CD4-positive, alpha-beta T cell treated with Interleukin-15 for 1 hour (primary cell): ENCODE data around the gene PTX4.

ENCODE experiments used
- DNase-seq: peaks from one replicate; pipeline ENCODE4 v3.0.0-alpha.2; 2020

Gene PTX4

DNA sequence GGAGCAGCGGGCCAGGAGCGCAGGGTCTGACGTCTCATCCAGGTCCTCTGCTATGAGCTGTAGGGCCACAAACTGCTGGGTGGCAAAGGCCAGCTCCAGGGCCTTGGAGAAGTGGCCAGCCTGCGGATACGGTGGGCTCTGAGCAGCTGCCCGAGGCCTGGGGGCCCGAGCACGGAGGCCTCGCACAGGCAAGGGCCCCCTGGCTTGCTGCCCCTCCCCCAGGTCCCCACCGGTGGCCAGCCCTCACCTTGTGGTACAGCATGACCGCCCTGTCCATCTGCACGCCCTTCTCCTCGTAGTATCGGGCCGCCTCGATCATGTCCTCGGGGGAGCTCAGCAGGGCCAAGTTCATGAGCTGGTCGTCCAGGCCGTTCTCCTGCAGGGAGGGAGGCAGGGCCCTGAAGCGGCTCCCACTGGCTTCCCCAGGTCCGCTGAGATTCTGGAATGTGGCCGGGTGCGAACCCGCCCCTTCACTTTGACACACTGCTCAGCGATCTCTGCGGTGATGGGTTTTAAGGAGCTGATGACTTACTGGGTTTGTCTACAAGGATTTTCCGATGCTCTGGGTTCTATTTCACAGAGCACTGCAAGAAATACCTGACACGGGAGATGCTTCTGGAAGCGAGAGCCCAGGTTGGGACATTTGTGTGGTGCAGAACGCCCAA lies 35.0 kb upstream of the PTX4 start:
- DNase-seq, result no peak

DNA sequence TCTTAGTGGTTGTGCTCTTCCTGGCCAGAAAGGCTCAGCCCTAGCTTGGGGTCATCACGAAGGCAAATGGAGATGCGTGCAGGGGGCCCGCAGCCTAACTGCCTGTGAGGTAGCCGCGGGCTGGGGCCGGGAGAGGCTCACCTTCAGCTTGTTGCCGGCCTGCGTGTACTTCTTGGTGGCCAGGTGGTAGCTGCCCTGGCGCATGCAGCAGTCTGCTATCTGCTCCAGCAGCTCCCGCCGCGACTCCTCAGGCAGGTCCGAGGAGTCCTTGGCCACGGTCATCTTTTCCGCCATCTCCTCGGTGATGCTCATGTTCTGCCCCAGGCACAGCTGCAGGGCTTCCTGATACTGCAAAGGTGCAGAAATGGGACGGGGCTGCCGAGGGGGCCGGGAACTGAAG lies 31.7 kb upstream of the PTX4 start:
- DNase-seq, result no peak

DNA sequence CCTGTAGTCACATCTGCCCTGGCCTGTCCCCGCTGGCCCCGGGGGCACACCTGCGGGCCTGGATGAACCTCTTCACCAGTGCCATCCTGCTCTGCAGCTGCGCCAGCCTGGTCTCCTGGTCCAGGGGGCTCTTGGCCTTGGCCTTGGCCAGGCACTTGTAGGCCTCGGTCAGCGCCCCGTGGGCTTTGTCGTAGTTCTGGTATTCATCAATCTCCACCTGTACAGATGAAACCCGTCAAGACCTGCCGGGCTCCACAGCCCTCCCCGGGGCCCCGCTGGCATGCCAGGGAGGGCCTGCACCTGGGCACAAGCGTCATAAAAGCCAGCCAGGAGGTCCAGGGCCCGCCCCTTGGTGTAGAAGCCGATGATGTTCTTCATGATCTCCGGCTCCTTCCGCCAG lies 31.1 kb upstream of the PTX4 start:
- DNase-seq, result no peak

DNA sequence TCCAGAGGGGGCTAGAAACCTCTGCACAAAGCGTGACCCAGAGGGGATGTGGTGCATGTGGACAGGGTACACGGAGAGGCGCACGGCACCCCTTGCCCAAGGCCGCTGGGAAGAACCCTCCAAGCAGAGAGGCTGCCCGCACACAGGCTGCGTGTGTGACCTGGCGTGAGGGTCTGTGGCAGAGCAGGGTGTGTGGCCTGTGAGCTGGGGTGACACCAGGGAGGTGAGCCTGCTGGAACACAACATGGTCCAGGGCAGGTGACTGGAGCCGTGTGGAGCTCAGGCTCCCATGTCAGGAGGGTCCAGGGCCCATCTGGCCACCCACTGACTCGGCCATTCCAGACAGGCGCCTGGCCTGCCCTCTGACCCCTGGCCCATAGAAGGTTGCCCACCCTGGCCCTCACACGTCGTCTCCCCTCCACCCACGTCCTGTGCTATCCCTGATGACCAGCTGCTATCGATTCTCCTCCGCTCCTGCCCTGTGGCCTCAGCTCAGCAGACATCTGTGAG lies 29.9 kb upstream of the PTX4 start:
- DNase-seq, result no peak

- no peak for DNase-seq
Measured at GRCh38 chr16:1514507-1514906, 25.8 kb upstream of the PTX4 start.

GRCh38 chr16:1512774-1513173 lies 24.0 kb upstream of the PTX4 start:
- no peak for DNase-seq

GRCh38 chr16:1511662-1512569 lies 23.2 kb upstream of the PTX4 start:
- no peak for DNase-seq

DNA sequence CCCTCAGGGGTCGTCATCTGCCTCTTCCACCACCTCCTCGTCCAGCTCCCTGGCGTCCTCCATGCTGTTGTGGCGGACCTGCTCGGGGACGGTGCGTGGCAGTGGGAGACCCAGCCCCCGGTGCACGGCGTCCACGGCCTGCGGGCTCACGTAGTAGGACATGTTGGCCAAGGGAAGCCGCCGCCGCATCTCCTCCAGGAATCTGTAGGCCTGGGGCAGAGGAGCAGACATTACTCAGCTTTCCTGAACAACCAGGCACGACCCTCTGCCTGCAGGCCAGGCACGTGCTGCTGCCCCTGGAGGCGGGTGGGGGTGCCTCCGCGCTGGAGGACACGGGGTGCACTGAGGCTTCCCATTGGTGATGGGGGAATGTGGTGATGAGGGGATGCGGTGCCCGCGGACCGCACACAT lies 22.2 kb upstream of the PTX4 start:
- DNase-seq, result no peak

GRCh38 chr16:1510272-1510671 lies 21.5 kb upstream of the PTX4 start:
- no peak for DNase-seq

DNA sequence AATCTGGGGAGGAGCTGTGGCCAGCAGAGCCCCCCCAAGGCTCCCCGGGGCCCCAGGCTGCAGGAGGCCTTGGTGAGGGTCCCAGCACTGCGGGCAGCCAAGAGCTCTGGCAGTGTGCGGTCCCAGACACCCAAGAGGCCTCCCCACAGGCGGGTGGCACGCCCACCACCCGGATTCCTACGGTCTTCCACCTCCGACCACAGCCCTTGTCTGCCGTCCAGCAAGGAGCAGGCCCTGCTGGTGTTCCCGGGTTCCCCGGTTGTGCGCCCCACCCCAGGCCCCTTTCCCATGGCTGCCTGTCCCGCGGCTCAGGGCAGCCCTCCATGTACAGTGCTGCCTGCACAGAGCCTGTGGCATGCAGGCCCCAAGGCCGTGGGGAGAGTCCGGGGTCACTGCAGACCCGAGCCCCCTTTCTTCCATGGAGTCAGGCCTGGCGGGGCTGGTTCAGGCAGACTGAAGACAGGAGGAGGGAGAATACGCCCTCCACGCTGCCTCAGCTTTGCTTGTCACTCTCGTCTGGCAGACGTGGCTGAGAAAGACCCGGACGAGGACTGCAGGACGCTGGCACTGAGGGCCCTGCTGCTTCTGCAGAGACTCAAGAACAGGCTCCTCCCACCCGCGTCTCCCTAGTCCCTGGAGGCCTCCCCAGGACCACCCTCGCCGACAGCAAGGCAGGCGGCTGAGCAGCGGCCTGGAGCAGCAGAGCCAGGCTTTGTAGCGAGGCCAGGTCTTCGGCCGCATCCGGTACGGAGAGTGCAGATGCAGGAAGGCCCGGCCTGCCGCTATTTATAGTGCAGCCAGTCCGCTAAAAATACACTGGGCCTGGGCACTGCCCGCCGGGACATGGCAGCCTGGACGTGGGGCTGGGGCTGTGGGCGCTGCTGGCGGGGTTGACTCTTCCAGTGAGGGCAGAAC lies 20.8 kb upstream of the PTX4 start:
- DNase-seq, result no peak

- no peak for DNase-seq
Measured at GRCh38 chr16:1508494-1509187, 19.9 kb upstream of the PTX4 start.

GRCh38 chr16:1506494-1507213 lies 17.9 kb upstream of the PTX4 start:
- DNase-seq, result no peak

GRCh38 chr16:1505912-1506311 lies 17.2 kb upstream of the PTX4 start:
- DNase-seq, result no peak

GRCh38 chr16:1505073-1505844 lies 16.5 kb upstream of the PTX4 start:
- no peak for DNase-seq

GRCh38 chr16:1503110-1503955 lies 14.6 kb upstream of the PTX4 start:
- DNase-seq, result no peak

GRCh38 chr16:1502092-1503004 lies 13.6 kb upstream of the PTX4 start:
- DNase-seq, result no peak

- DNase-seq, result no peak
Measured at GRCh38 chr16:1501630-1502029, 12.9 kb upstream of the PTX4 start.

GRCh38 chr16:1500465-1501150 lies 11.9 kb upstream of the PTX4 start:
- no peak for DNase-seq
